Endothelial cell of umbilical vein (primary cell): Measurements from ENCODE around the gene PGAM5. TPM values are rescaled to one million over a fixed set of nuclear protein-coding genes. Genes with fewer than 3 reads are reported as not detected.

ENCODE experiments used
- BruUV-seq: library from RNA; stranded (reverse); fragments of 400-500 nt; replicated peaks from 2 replicates; lab custom pipeline; 2021; lab: Mats Ljungman, UMichigan
- CTCF ChIA-PET: fragments of 300-600, 350-600 bp; sonication (Branson Sonifier 250); formaldehyde crosslinking; loops from one replicate; lab custom pipeline; 2021; ENCODE audit warnings: antibody characterized with exemption, inconsistent platforms; lab: Charles Lee
- POLR2A ChIA-PET: fragments of 300-600, 350-600 bp; sonication (Branson Sonifier 250); formaldehyde crosslinking; loops from one replicate; lab custom pipeline; 2021; ENCODE audit warnings: antibody characterized with exemption, inconsistent platforms; lab: Charles Lee
- DNase-seq: peaks from one replicate; pipeline ENCODE4 v3.0.0-alpha.2; 2011; ENCODE audit warnings: low read depth, low spot score
- FAIRE-seq: peaks from 2 replicates; lab custom pipeline; 2011; peaks lifted over from hg19 to GRCh38; lab: Jason Lieb, UNC
- H2AFZ ChIP-seq: 2 replicates; pipeline ENCODE4 v1.6.0; 2012; ENCODE audit warnings: low read depth, low read length, control low read depth, inconsistent platforms
- H3K27ac ChIP-seq: 2 replicates; pipeline ENCODE4 v1.5.1; 2011; ENCODE audit warnings: low read depth, mild to moderate bottlenecking, control low read depth, low read length, moderate library complexity; ENCODE audit not compliant: insufficient read depth
- H3K27me3 ChIP-seq, 2 experiments: 2 replicates each; pipeline versions ENCODE4 v1.6.0 to v1.6.1; 2011; ENCODE audit warnings: low read length in 2 of 2, mixed read lengths in 1 of 2; ENCODE audit not compliant: control insufficient read depth in 2 of 2, insufficient read depth in 2 of 2
- H3K36me3 ChIP-seq, 2 experiments: 2 replicates in 1 of 2; 3 replicates in 1 of 2; pipeline ENCODE4 v1.5.1; 2011; ENCODE audit warnings: low read length in 2 of 2, mild to moderate bottlenecking in 1 of 2, moderate library complexity in 1 of 2; ENCODE audit not compliant: control insufficient read depth in 2 of 2, insufficient read depth in 2 of 2; ENCODE audit errors: extremely low read depth in 1 of 2
- H3K4me1 ChIP-seq: 3 replicates; pipeline ENCODE4 v1.5.1; 2011; ENCODE audit warnings: mild to moderate bottlenecking, low read length; ENCODE audit not compliant: control insufficient read depth, insufficient read depth; ENCODE audit errors: extremely low read depth
- H3K4me2 ChIP-seq: 2 replicates; pipeline ENCODE4 v1.6.1; 2011; ENCODE audit warnings: low read length, control low read depth, mixed read lengths; ENCODE audit not compliant: insufficient read depth
- H3K4me3 ChIP-seq, 3 experiments: fragments of 200-600 bp in 1 of 3; sonication (generic), shearing (Covaris generic) in 1 of 3; replicated peaks in 1 of 3; 2 replicates each; pipeline ENCODE4 v1.5.1; 2011 to 2016; ENCODE audit warnings: control low read depth in 3 of 3, low read length in 3 of 3, mild to moderate bottlenecking in 2 of 3, inconsistent platforms in 1 of 3, low read depth in 1 of 3, moderate library complexity in 1 of 3; ENCODE audit not compliant: insufficient read depth in 1 of 3
- H3K79me2 ChIP-seq: 2 replicates; pipeline ENCODE4 v1.6.0; 2012; ENCODE audit warnings: low read length, inconsistent platforms; ENCODE audit not compliant: control insufficient read depth, insufficient read depth
- H3K9ac ChIP-seq: replicated peaks from 2 replicates; pipeline ENCODE3; 2011; ENCODE audit warnings: low read length, control low read depth; ENCODE audit not compliant: insufficient read depth; ENCODE audit errors: extremely low read depth
- H3K9me1 ChIP-seq: replicated peaks from 3 replicates; pipeline ENCODE4 v1.6.0; 2011; ENCODE audit warnings: mild to moderate bottlenecking, low read length; ENCODE audit not compliant: control insufficient read depth, insufficient read depth; ENCODE audit errors: extremely low read depth
- H3K9me3 ChIP-seq: replicated peaks from 2 replicates; pipeline ENCODE4 v1.5.1; 2012; ENCODE audit warnings: low read length, inconsistent platforms; ENCODE audit not compliant: control insufficient read depth, insufficient read depth
- H4K20me1 ChIP-seq: replicated peaks from 2 replicates; pipeline ENCODE3; 2011; ENCODE audit warnings: mild to moderate bottlenecking, low read length; ENCODE audit not compliant: control insufficient read depth, insufficient read depth; ENCODE audit errors: extremely low read depth
- CTCF ChIP-seq, 2 donors: IDR thresholded peaks; 1 replicate in 1 of 2; 2 replicates in 1 of 2; pipeline ENCODE4 v1.5.1; 2011; ENCODE audit warnings: low read length in 2 of 2, mild to moderate bottlenecking in 2 of 2, moderate library complexity in 2 of 2, control low read depth in 1 of 2, inconsistent platforms in 1 of 2, low read depth in 1 of 2; ENCODE audit not compliant: insufficient read depth in 1 of 2; ENCODE audit errors: extremely low read depth in 1 of 2
- EZH2 ChIP-seq: IDR thresholded peaks from 2 replicates; pipeline ENCODE4 v1.6.1; 2012; ENCODE audit warnings: borderline replicate concordance, low read depth, mild to moderate bottlenecking, moderate library complexity, low read length, inconsistent platforms; ENCODE audit not compliant: severe bottlenecking
- FOS ChIP-seq: IDR thresholded peaks from 2 replicates; pipeline ENCODE4 v1.6.1; 2011; ENCODE audit warnings: mild to moderate bottlenecking, low read length, moderate library complexity, borderline replicate concordance; ENCODE audit not compliant: insufficient read depth
- GATA2 ChIP-seq: IDR thresholded peaks from 2 replicates; pipeline ENCODE4 v1.7.0; 2011; ENCODE audit warnings: low read depth, mild to moderate bottlenecking, moderate library complexity, mixed read lengths, low read length; ENCODE audit not compliant: insufficient read length, insufficient read depth
- JUN ChIP-seq: IDR thresholded peaks from 2 replicates; pipeline ENCODE4 v1.6.1; 2011; ENCODE audit warnings: borderline replicate concordance, low read depth; ENCODE audit not compliant: insufficient read length, insufficient read depth
- MYC ChIP-seq: IDR thresholded peaks from one replicate; pipeline ENCODE4 v1.6.1; 2011; ENCODE audit warnings: mild to moderate bottlenecking, low read depth, low read length
- POLR2A ChIP-seq: IDR thresholded peaks from 2 replicates; pipeline ENCODE4 v1.6.1; 2012; ENCODE audit warnings: low read depth, mild to moderate bottlenecking, control low read depth, low read length
- POLR2AphosphoS5 ChIP-seq: IDR thresholded peaks from 2 replicates; pipeline ENCODE4 v1.6.1; 2012; ENCODE audit warnings: low read depth, mild to moderate bottlenecking, control low read depth, low read length, moderate library complexity; ENCODE audit not compliant: insufficient read depth
- dilution Hi-C: fragments of 300-500 bp; cut with MboI; formaldehyde crosslinking; loops from one replicate; pipeline ENCODE4 v1.15.0; 2019; ENCODE audit warnings: low sequenced_read_pairs; ENCODE audit not compliant: extremely low pct_ligation_motif_present
- intact Hi-C: fragments of 100-400 bp; cut with micrococcal nuclease; formaldehyde crosslinking; loops from one replicate; pipeline ENCODE4 v1.10.0; 2022
- polyA plus RNA-seq, 4 experiments: library from polyadenylated mRNA; depleted of rRNA in 3 of 4; stranded (reverse) in 3 of 4; unstranded in 1 of 4; fragments of >200 nt; gene quantifications; 2 replicates each; pipeline versions ENCODE4 v1.2.1 to v1.2.3, GENCODE V29; 2011 to 2012; ENCODE audit warnings: missing spikeins in 1 of 4
- total RNA-seq: library from RNA; stranded (reverse); gene quantifications from 2 replicates; pipeline ENCODE4 v1.2.3, GENCODE V29; 2021
- TF ChIP-seq, protein P1 (sequence below): IDR thresholded peaks from 2 replicates; pipeline ENCODE4 v1.6.1; 2011; ENCODE audit not compliant: insufficient read depth, insufficient read length

PGAM5 gene
- total and polyA plus RNA-seq, 2 donors (not counting 3 experiments of a cell fraction or from before 2014, with no cell fraction given): 23.1 to 52.8 TPM

GRCh38 chr12:132727091-132727794 is 16.6 kb downstream of the PGAM5 start:
- Histone ChIP-seq H3K27ac (no peak overlapping the region), H3K4me2 (no peak overlapping the region), H3K4me1 (no peaks in the 10 kb centered on the region), H2AFZ (no peak overlapping the region), H4K20me1 (no peaks in the 10 kb centered on the region), H3K27me3 (no peaks in the 10 kb centered on the region), H3K9me3 (no peaks in the 10 kb centered on the region), H3K4me3 (no peak overlapping the region), H3K9ac (no peak overlapping the region), H3K79me2 (peaks cover 3% of the 10 kb centered on the region), H3K9me1 (no peaks in the 10 kb centered on the region), H3K36me3 (peaks cover 24 to 45% of the 10 kb centered on the region in 2 experiments)
- FAIRE-seq (no peak), DNase-seq (no peak)
- no TSS peak for BruUV-seq
- intact Hi-C loops (no loop called here), dilution Hi-C loops (no loop called here)
- ChIA-PET POLR2A (no interaction called here), CTCF (no interaction called here)
- TF ChIP-seq, protein P1, sequence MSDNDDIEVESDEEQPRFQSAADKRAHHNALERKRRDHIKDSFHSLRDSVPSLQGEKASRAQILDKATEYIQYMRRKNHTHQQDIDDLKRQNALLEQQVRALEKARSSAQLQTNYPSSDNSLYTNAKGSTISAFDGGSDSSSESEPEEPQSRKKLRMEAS: no peak

- dilution Hi-C loops: no loop called here
- no TSS peak for BruUV-seq
Measured at GRCh38 chr12:132728502-132728901, 17.9 kb downstream of the PGAM5 start.

More at GRCh38 chr12:132728502-132728901, 17.9 kb downstream of the PGAM5 start:
- ChIA-PET POLR2A (no interaction called here), CTCF (no interaction called here)
- FAIRE-seq: no peak
- no peak for DNase-seq
- Histone ChIP-seq H3K79me2 (peaks cover 3% of the 10 kb centered on the region), H3K4me1 (no peaks in the 10 kb centered on the region), H3K36me3 (peaks cover 30 to 49% of the 10 kb centered on the region in 2 experiments), H3K4me3 (no peak overlapping the region), H3K27me3 (no peaks in the 10 kb centered on the region), H4K20me1 (no peaks in the 10 kb centered on the region), H3K4me2 (no peak overlapping the region), H3K9me3 (no peaks in the 10 kb centered on the region), H3K9ac (no peak overlapping the region), H3K27ac (no peak overlapping the region), H3K9me1 (no peaks in the 10 kb centered on the region), H2AFZ (no peak overlapping the region)
- intact Hi-C loops: no loop called here
- TF ChIP-seq MYC (no peak), POLR2A (no peak), CTCF (IDR thresholded peaks at IDR 0.05; ENCODE audit: extremely low read depth in 1 of 2, insufficient read depth in 1 of 2, low read depth in 1 of 2, low read length in 2 of 2) (no peak), FOS (no peak), GATA2 (no peak), JUN (no peak), POLR2AphosphoS5 (no peak), EZH2 (no peak)
- TF ChIP-seq, protein P1: no peak
